Heart left ventricle (tissue), 13 donors: ENCODE data around the gene SMIM44.

Source experiments
- CTCF ChIP-seq, 12 donors: fragments of 200-600 bp; sonication (generic) in 4 of 12; IDR thresholded peaks; one replicate each; pipeline versions ENCODE4 v1.5.0 to v1.8.0; 2018 to 2022; ENCODE audit warnings: antibody characterized with exemption in 12 of 12, mild to moderate bottlenecking in 5 of 12
- POLR2A ChIP-seq, 2 donors: fragments of 450-650 bp; IDR thresholded peaks; one replicate each; pipeline ENCODE4 v1.6.1; 2017; ENCODE audit warnings: antibody characterized with exemption in 2 of 2, mild to moderate bottlenecking in 2 of 2, moderate library complexity in 2 of 2
- donor health status: ischemic (EF 13 %, LVEDD 7.1; RV severe dilation, severe dysfunction).
- donor health status: DM: no; HTN: yes; CAD: no.
- donor health status: DM: no; HTN: no; CAD: no.
- donor health status: ischemic (EF 25% LVEDD 6.9; RV normal size, moderate dysfunction).
- donor health status: ischemic (EF 25% LVEDD 5.7; RV mildly dilated, moderate dysfunction).
- donor health status: ischemic (EF 35%, LVEDD 5.7; RV mildly dilated, moderate dysfunction).
- donor health status: nonischemic (EF 11% LVEDD 7.7; RV severe dilation, severe dysfunction).
- donor health status: DM: yes; HTN: yes; CAD: no.
- donor health status: PGD.
- donor health status: ischemic (EF 29% LVEDD 5.4; RV normal size, mild dysfunction).
- donor health status: nonischemic (EF 23%, LVEDD 6.1; RV moderate dilation, normal function).

- TF ChIP-seq CTCF (IDR thresholded peaks at IDR 0.05) (no peak), POLR2A (IDR thresholded peaks at IDR 0.05) (no peak)
Measured at GRCh38 chr19:3512562-3513228, 29.5 kb upstream of the SMIM44 start.
